SK-N-MC (cell line): ENCODE measurements around the gene SLC7A6OS.

ENCODE experiments used
- DNase-seq: peaks from one replicate; pipeline ENCODE4 v3.0.0-alpha.2; 2011; ENCODE audit warnings: low read depth, low spot score
- H3K27ac ChIP-seq: fragments of 200-600 bp; sonication (generic); 2 replicates; pipeline ENCODE4 v1.5.1; 2016; ENCODE audit warnings: mixed run types
- H3K36me3 ChIP-seq: fragments of 200-600 bp; sonication (generic); 2 replicates; pipeline ENCODE4 v1.6.1; 2017; ENCODE audit warnings: antibody characterized with exemption, low read length, mixed read lengths; ENCODE audit not compliant: insufficient read depth
- H3K4me3 ChIP-seq: fragments of 200-600 bp; sonication (generic); 2 replicates; pipeline ENCODE4 v1.5.1; 2016
- H3K9ac ChIP-seq: fragments of 200-600 bp; sonication (generic); 2 replicates; pipeline ENCODE4 v1.8.0; 2017; ENCODE audit warnings: mixed run types, mixed read lengths; ENCODE audit not compliant: insufficient read length
- H3K9me3 ChIP-seq: fragments of 200-600 bp; sonication (generic); 2 replicates; pipeline ENCODE4 v1.6.1; 2017; ENCODE audit warnings: low read depth, mild to moderate bottlenecking, antibody characterized with exemption, low read length, moderate library complexity, mixed read lengths
- EZH2 ChIP-seq: fragments of 200-600 bp; sonication (generic); IDR thresholded peaks from one replicate; pipeline ENCODE4 v1.6.1; 2017; ENCODE audit warnings: antibody characterized with exemption
- FOXP2 ChIP-seq: optimal IDR thresholded peaks from 2 replicates; pipeline ENCODE3; 2011; ENCODE audit warnings: mild to moderate bottlenecking, moderate library complexity; ENCODE audit not compliant: insufficient read depth; ENCODE audit errors: extremely low read length, control extremely low read depth
- POLR2AphosphoS5 ChIP-seq: IDR thresholded peaks from 2 replicates; pipeline ENCODE4 v1.6.1; 2012; ENCODE audit warnings: mild to moderate bottlenecking, low read depth, low read length, borderline replicate concordance

Gene SLC7A6OS

DNA sequence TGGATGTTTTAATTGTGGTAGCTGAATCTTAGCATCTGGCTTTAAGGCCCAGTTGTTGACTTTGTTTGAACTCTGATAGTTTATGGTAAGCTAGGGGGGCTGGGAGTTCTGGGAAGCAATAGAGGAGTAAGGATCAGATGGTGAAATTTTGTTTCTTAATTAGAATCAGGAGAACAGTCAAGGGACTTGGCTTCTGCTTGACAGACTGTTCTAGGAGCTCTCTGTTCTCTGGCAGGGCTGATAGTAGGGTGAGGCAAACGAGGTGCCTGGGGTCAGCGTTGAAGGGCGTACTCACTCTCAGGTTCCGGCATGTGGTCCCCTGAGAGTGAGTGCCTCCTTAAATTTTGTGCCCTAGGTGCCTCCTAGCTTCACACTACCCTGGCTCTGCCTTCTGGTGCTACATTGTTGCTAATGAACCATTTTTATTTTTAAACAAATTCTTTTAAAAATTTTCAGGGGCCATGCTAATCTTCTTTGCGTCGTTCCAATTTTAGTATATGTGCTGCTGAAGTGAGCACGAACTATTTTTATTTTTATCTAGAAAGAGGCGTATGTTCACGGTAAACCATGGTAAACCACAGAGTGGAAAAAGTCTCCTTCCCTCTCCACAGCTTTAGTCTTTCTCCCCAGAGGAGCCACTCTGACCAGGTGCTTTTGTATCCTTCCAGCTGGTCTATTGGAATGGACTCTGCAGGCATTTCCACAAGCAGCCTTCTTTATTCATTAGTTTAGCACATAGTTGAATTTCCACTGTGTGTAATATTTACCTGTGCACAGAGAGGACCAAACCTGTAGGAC lies 26.7 kb downstream of the SLC7A6OS start:
- H3K9me3 ChIP-seq, result no peaks in the 10 kb centered on the region
- no peak overlapping the region for H3K27ac ChIP-seq
- DNase-seq, result no peak
- H3K36me3 ChIP-seq, result no peaks in the 10 kb centered on the region; the same call in 1 of the 2 replicates
- TF ChIP-seq POLR2AphosphoS5 (no peak), EZH2 (no peak), FOXP2 (no peak)
- no peak overlapping the region for H3K4me3 ChIP-seq
- no peak overlapping the region for H3K9ac ChIP-seq

DNA sequence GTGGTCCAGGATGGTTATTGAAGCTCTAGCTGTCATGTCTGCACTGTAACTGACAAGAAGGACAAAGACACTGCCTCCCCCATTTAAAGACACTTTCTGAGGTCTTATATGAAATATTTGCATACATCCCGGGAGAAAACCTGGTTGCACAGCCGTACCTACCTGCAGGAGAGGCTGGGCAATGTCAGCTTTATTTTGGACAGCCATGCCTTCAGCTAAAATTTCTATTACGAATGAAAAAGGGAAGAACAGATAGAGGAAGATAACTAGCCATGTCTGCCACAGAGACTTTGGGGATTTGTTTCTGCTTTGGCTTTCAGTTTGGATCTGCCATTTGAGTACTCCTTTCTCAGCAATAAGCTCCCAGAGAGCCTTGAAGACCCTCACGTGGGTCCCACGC lies 27.4 kb downstream of the SLC7A6OS start:
- TF ChIP-seq EZH2, result no peak
- TF ChIP-seq FOXP2, result no peak
- TF ChIP-seq POLR2AphosphoS5, result no peak
- DNase-seq, result no peak
- H3K27ac ChIP-seq, result no peak overlapping the region
- H3K9me3 ChIP-seq, result no peaks in the 10 kb centered on the region
- H3K4me3 ChIP-seq, result no peak overlapping the region
- H3K9ac ChIP-seq, result no peak overlapping the region
- no peaks in the 10 kb centered on the region; the same call in 1 of the 2 replicates for H3K36me3 ChIP-seq

DNA sequence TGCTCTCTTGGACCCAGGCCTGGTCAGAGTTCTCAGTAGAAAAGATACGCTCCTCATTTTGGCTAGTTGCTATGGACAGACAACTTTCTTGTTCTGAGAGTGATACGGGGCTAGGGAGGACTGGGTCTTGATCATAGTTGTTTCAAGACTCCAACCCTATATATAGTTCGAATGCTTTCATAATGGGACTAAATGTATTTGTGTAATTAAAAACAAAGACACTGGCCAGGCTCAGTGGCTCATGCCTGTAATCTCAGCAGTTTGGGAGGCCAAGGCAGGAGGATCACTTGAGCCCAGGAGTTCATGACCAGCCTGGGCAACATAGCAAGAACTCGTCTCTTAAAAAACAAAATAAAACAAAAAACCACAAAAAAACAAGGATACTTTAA lies 28.7 kb downstream of the SLC7A6OS start:
- Histone ChIP-seq H3K36me3 (no peaks in the 10 kb centered on the region), H3K9ac (no peak overlapping the region), H3K9me3 (no peaks in the 10 kb centered on the region), H3K4me3 (no peak overlapping the region), H3K27ac (no peak overlapping the region)
- DNase-seq, result no peak
- TF ChIP-seq POLR2AphosphoS5, result no peak
- TF ChIP-seq FOXP2, result no peak
- no peak for TF ChIP-seq EZH2

DNA sequence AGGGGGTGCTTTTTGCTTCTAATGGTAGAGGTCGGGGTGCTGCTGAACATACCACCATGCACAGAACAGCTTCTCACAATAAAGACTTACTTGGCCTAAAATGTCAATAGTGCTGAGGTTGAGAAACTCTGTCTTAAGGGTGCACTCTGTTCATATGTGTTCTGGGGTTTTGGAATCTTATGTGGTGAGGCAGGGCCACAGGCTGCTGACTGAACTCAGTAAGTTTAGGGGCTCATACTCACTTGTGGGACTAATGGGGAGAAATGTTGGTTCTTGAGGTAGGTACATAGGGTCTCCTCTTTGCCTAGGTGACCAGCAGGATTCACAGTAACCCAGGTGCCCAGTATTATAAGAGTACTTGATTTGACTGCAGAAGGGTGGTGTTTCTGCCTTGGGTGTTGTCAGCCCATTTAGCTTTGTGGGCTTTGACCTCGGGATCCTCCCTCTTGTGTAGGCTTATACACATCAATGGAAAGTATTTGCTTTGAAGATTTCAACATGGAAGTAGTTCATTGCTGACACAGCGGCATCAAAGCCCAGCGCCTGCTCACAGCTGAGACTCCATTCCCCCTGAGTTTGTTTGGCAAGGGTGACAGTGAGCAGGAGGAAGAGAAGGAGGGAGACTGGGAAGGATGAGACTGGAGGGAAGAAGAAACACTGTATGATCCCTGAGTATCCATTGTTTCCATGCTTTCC lies 29.2 kb downstream of the SLC7A6OS start:
- Histone ChIP-seq H3K4me3 (no peak overlapping the region), H3K9ac (no peak overlapping the region), H3K36me3 (no peaks in the 10 kb centered on the region), H3K27ac (no peak overlapping the region), H3K9me3 (no peaks in the 10 kb centered on the region)
- TF ChIP-seq FOXP2 (no peak), EZH2 (no peak), POLR2AphosphoS5 (no peak)
- no peak for DNase-seq

DNA sequence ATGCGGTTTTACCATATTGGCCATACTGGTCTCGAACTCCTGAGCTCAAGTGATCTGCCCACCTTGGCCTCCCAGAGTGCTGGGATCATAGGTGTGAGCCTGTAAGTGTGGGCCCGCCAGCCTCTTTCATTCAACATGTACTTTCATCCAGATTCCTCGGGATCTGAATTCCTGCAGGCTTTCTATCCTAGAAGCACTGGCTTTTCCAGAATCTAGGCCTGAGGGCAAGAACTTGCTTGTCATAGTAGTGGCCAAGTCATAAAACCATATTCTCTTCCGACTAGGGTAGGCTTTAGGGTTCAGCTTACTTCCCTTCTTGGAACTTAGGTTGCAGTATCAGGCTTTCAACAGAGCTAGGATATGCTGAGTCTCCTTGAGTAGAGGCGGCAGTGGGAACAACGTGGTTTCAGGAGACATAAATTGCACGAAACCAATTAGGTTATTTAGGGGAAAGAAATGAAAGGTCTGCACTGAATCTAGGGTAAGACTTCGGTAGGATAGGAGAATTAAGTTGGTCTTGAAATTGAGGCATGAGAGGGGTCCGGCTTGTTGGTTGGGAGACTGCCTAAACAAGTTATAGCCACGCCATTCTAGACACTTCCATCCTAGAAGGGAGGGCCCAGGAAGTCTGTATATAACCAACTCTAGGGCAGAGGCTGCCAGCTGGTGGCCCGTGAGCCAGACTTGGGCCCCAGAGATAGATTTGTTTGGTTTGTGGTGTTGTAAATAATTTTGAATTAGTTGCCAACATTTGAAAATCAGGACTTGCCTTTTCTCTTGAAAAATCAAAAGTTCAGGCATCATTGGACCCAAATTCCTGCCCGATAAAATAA lies 30.8 kb downstream of the SLC7A6OS start:
- Histone ChIP-seq H3K27ac (no peak overlapping the region), H3K36me3 (no peaks in the 10 kb centered on the region; the same call in 1 of the 2 replicates), H3K9me3 (no peaks in the 10 kb centered on the region), H3K4me3 (no peak overlapping the region), H3K9ac (no peak overlapping the region)
- TF ChIP-seq POLR2AphosphoS5, result no peak
- no peak for TF ChIP-seq EZH2
- TF ChIP-seq FOXP2, result no peak
- DNase-seq, result no peak

DNA sequence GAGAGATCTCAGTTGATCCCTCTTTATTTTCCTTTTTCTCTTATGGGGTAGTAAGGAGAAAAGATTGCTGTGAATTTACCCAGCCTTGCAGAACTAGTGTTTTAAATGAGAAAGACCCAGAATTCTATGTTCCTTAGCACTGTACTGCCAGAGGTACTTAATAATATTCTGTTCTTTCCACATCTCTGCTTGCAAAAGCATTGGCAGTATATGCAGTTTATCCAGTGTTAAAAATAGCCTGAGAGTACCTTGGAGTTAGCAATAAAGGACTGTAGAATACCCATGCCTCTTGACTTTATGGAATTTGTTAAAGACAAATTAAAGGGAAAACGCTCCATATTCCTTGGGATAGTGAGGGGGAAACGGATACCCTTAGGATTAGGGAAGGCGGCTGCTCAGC lies 34.5 kb downstream of the SLC7A6OS start:
- no peak for DNase-seq
- no peaks in the 10 kb centered on the region; the same call in 1 of the 2 replicates for H3K36me3 ChIP-seq
- no peaks in the 10 kb centered on the region for H3K9me3 ChIP-seq
- no peak overlapping the region for H3K9ac ChIP-seq
- H3K4me3 ChIP-seq, result no peak overlapping the region
- TF ChIP-seq EZH2 (no peak), FOXP2 (no peak), POLR2AphosphoS5 (no peak)
- H3K27ac ChIP-seq, result no peak overlapping the region

DNA sequence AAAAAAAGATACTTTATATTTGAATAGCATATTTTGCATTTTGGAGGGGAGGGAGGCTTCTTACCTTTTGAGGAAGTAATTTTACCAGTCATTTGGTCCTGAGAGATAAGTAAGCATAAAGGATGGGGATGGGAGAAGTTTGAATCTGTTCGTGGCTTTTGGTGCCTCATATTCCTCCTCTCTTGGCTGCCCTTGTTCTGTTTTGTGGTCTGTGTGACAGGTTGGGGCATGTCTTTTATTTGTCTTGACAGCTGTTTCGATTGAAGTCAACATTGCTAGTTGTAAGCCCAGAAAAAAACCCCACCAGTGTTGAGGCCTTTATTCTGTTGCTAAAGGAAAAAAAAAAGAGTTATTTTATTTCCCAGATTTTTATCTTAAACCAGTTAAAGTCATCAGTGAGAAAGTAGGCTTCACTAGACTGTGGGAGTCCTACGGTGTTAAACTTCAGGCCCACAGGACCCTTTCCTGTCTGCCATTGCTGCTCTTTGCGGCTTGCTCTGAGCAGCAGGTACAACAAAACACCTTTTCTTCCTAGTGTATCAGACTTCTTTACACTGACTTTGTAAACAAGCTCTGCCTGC lies 35.0 kb downstream of the SLC7A6OS start:
- no peak overlapping the region for H3K9ac ChIP-seq
- H3K4me3 ChIP-seq, result no peak overlapping the region
- TF ChIP-seq POLR2AphosphoS5 (no peak), FOXP2 (no peak), EZH2 (no peak)
- no peak for DNase-seq
- no peaks in the 10 kb centered on the region; the same call in 1 of the 2 replicates for H3K36me3 ChIP-seq
- no peaks in the 10 kb centered on the region for H3K9me3 ChIP-seq
- no peak overlapping the region for H3K27ac ChIP-seq
